Measurements from ENCODE around the gene PRR33. TPM values are rescaled to one million over a fixed set of nuclear protein-coding genes. Genes with fewer than 3 reads are reported as not detected.

PRR33 gene
- total RNA-seq, 1 experiment from 2014 or later: not detected

GRCh38 chr11:1866226-1866625, 25.5 kb downstream of the PRR33 start:
- DNase-seq (no peak), ATAC-seq (no peak)
- Histone ChIP-seq H3K4me3 (ENCODE audit: low read length) (no peak overlapping the region), H2AFZ (ENCODE audit: low read length) (no peak overlapping the region), H3K9me2 (replicated peaks; ENCODE audit: low read length) (no peaks in the 10 kb centered on the region), H4K20me1 (ENCODE audit: low read length) (no peaks in the 10 kb centered on the region), H3K27me3 (ENCODE audit: low read length) (peaks cover 32% of the 10 kb centered on the region), H3K9me3 (ENCODE audit: low read length) (no peaks in the 10 kb centered on the region), H3K4me2 (ENCODE audit: low read length) (no peak overlapping the region), H3K36me3 (ENCODE audit: low read depth, low read length) (no peaks in the 10 kb centered on the region), H3K9ac (ENCODE audit: low read length) (no peak overlapping the region), H3K27ac (ENCODE audit: low read length) (no peak overlapping the region), H3K4me1 (ENCODE audit: insufficient read depth, low read length) (peaks cover 7% of the 10 kb centered on the region), H3K79me2 (ENCODE audit: low read length) (no peaks in the 10 kb centered on the region), H3F3A (ENCODE audit: low read length, unreplicated experiment) (no peaks in the 10 kb centered on the region)
- ChIA-PET POLR2A (ENCODE audit: unreplicated experiment) (no interaction called here), CTCF (no interaction called here)
- no TSS peak for BruUV-seq (replicated peaks)
- TF ChIP-seq EZH2 (IDR thresholded peaks at IDR 0.05; ENCODE audit: low read length, unreplicated experiment): no peak
- intact Hi-C loops (cut with micrococcal nuclease): no loop called here

GRCh38 chr11:1864831-1865665, 26.6 kb downstream of the PRR33 start:
- no peak overlapping the region for H2AFZ ChIP-seq (ENCODE audit: low read length)
- no peak for TF ChIP-seq EZH2 (IDR thresholded peaks at IDR 0.05; ENCODE audit: low read length, unreplicated experiment)
- TF ChIP-seq CTCF (conservative IDR thresholded peaks at IDR 0.05; ENCODE audit: low read depth, low read length): no peak
- TF ChIP-seq EZH2phosphoT487 (IDR thresholded peaks at IDR 0.05; ENCODE audit: borderline replicate concordance, low read length): no peak
- CTCF ChIA-PET: no interaction called here
- POLR2A ChIA-PET (ENCODE audit: unreplicated experiment): no interaction called here
- H3K27ac ChIP-seq (ENCODE audit: low read length): no peak overlapping the region
- H3K36me3 ChIP-seq (ENCODE audit: low read depth, low read length): no peaks in the 10 kb centered on the region
- BruUV-seq (replicated peaks): no TSS peak
- no peaks in the 10 kb centered on the region for H3K9me2 ChIP-seq (replicated peaks; ENCODE audit: low read length)
- no peaks in the 10 kb centered on the region for H3K9me3 ChIP-seq (ENCODE audit: low read length)
- peaks cover 7% of the 10 kb centered on the region for H3K4me1 ChIP-seq (ENCODE audit: insufficient read depth, low read length)
- H3K79me2 ChIP-seq (ENCODE audit: low read length): no peaks in the 10 kb centered on the region
- ATAC-seq: no peak
- H3F3A ChIP-seq (ENCODE audit: low read length, unreplicated experiment): no peaks in the 10 kb centered on the region
- H3K4me3 ChIP-seq (ENCODE audit: low read length): no peak overlapping the region
- no peak overlapping the region for H3K4me2 ChIP-seq (ENCODE audit: low read length)
- no peak for DNase-seq
- peaks cover 22% of the 10 kb centered on the region for H3K27me3 ChIP-seq (ENCODE audit: low read length)
- no peaks in the 10 kb centered on the region for H4K20me1 ChIP-seq (ENCODE audit: low read length)
- intact Hi-C loops (cut with micrococcal nuclease): no loop called here
- H3K9ac ChIP-seq (ENCODE audit: low read length): no peak overlapping the region

- Histone ChIP-seq H3K27ac (ENCODE audit: low read length) (no peak overlapping the region), H4K20me1 (ENCODE audit: low read length) (no peaks in the 10 kb centered on the region), H3K36me3 (ENCODE audit: low read depth, low read length) (no peaks in the 10 kb centered on the region), H3K4me3 (ENCODE audit: low read length) (no peak overlapping the region), H3K9ac (ENCODE audit: low read length) (no peak overlapping the region), H3F3A (ENCODE audit: low read length, unreplicated experiment) (no peaks in the 10 kb centered on the region), H3K4me1 (ENCODE audit: insufficient read depth, low read length) (peaks cover 7% of the 10 kb centered on the region), H3K79me2 (ENCODE audit: low read length) (no peaks in the 10 kb centered on the region), H3K9me3 (ENCODE audit: low read length) (no peaks in the 10 kb centered on the region), H3K27me3 (ENCODE audit: low read length) (peaks cover 14% of the 10 kb centered on the region), H2AFZ (ENCODE audit: low read length) (no peak overlapping the region), H3K4me2 (ENCODE audit: low read length) (no peak overlapping the region), H3K9me2 (replicated peaks; ENCODE audit: low read length) (no peaks in the 10 kb centered on the region)
- intact Hi-C loops (cut with micrococcal nuclease): no loop called here
- no peak for DNase-seq
- ChIA-PET CTCF (no interaction called here), POLR2A (ENCODE audit: unreplicated experiment) (no interaction called here)
- no peak for ATAC-seq
- no TSS peak for BruUV-seq (replicated peaks)
- TF ChIP-seq EZH2 (IDR thresholded peaks at IDR 0.05; ENCODE audit: low read length, unreplicated experiment): no peak
- TF ChIP-seq EZH2phosphoT487 (IDR thresholded peaks at IDR 0.05; ENCODE audit: borderline replicate concordance, low read length): no peak
These were observed 27.5 kb downstream of the PRR33 start for GRCh38 chr11:1864231-1864630.
